ENCODE results near the gene SLC16A12. TPM values are rescaled to one million over a fixed set of nuclear protein-coding genes. Genes with fewer than 3 reads are reported as not detected.

Gene SLC16A12
- total and polyA plus RNA-seq, 10 of the 15 experiments (the other 5 are each of a cell fraction or from before 2014, with no cell fraction given), result not detected

- Histone ChIP-seq H3K36me3 (ENCODE audit: control insufficient read depth in 2 of 2, insufficient read depth in 2 of 2, low read length in 1 of 2) (no peaks in the 10 kb centered on the region; a peak in 1 of 4 replicates), H3K9me3 (replicated peaks; ENCODE audit: control insufficient read depth, insufficient read depth, low read length) (no peaks in the 10 kb centered on the region), H2AFZ (ENCODE audit: control insufficient read depth, low read depth, low read length) (no peak overlapping the region), H4K20me1 (ENCODE audit: control insufficient read depth, insufficient read depth) (no peaks in the 10 kb centered on the region), H3K9ac (ENCODE audit: control insufficient read depth, insufficient read depth, low read length) (no peak overlapping the region), H3K4me3 (no peak overlapping the region), H3K27me3 (replicated peaks in 1 of 2; ENCODE audit: control insufficient read depth in 2 of 2, insufficient read depth in 2 of 2, low read length in 1 of 2) (no peaks in the 10 kb centered on the region), H3K4me1 (ENCODE audit: control insufficient read depth, insufficient read depth, low read length) (no peaks in the 10 kb centered on the region), H3K4me2 (ENCODE audit: control insufficient read depth, insufficient read depth) (no peak overlapping the region), H3K27ac (ENCODE audit: control insufficient read depth, insufficient read depth) (no peak overlapping the region), H3K79me2 (ENCODE audit: control insufficient read depth, insufficient read depth, low read length) (no peaks in the 10 kb centered on the region)
- ChIA-PET RAD21 (ENCODE audit: unreplicated experiment) (no interaction called here), POLR2A (interaction anchor here (0.7 kb wide), 1 partner anchor 9 kb away, joined by 3 read pairs; no protein-coding TSS in a partner anchor), CTCF (interaction anchor here (0.6 to 2.0 kb wide), 3 partner anchors 9 to 1337 kb away, joined by 4 to 5 read pairs (median 4); no protein-coding TSS in a partner anchor), SMC1A (ENCODE audit: uncharacterized antibody, unreplicated experiment) (interaction anchor here (0.9 to 1.6 kb wide), 6 partner anchors 8 to 23 kb away, joined by 3 to 6 read pairs (median 3); no protein-coding TSS in a partner anchor)
- WGBS (ENCODE audit: insufficient coverage, insufficient replicate concordance, low lambda C conversion rate, missing lambda C conversion rate), result 96% methylated on average over 1 of the region's 1 CpG
- no peak for TF ChIP-seq EGR1 (IDR thresholded peaks at IDR 0.05; ENCODE audit: borderline replicate concordance in 1 of 2, low read depth in 2 of 2, low read length in 2 of 2)
- TF ChIP-seq ATF2 (IDR thresholded peaks at IDR 0.05; ENCODE audit: low read length), result no peak
- TF ChIP-seq SPI1 (IDR thresholded peaks at IDR 0.05; ENCODE audit: borderline replicate concordance, insufficient read depth, low read depth, low read length), result no peak
- TF ChIP-seq HDGF (IDR thresholded peaks at IDR 0.05), result no peak
- TF ChIP-seq CEBPB (IDR thresholded peaks at IDR 0.05; ENCODE audit: borderline replicate concordance in 1 of 2, low read depth in 2 of 2, low read length in 2 of 2), result no peak
- no peak for TF ChIP-seq TCF3 (IDR thresholded peaks at IDR 0.05; ENCODE audit: borderline replicate concordance, insufficient read depth, low read depth, low read length)
- no peak for ATAC-seq
- no peak for FAIRE-seq
- no peak for DNase-seq (ENCODE audit: low read depth, low spot score)
- in situ Hi-C loops (cut with MboI) (no loop called here), intact Hi-C loops (cut with micrococcal nuclease; ENCODE audit: unreplicated experiment) (no loop called here)
- BruUV-seq (replicated peaks), result no TSS peak
Observed at GRCh38 chr10:89582022-89582421, 46.6 kb upstream of the SLC16A12 start.
